GM21528 (cell line): ENCODE measurements around the gene TBC1D21.

Source experiments
- ATAC-seq: cut with Tn5 transposase; IDR thresholded peaks from one replicate; pipeline ENCODE4 v1.9.1; 2021; ENCODE audit warnings: mild to moderate bottlenecking, moderate library complexity; ENCODE audit not compliant: unreplicated experiment, low FRiP score

TBC1D21 gene

DNA sequence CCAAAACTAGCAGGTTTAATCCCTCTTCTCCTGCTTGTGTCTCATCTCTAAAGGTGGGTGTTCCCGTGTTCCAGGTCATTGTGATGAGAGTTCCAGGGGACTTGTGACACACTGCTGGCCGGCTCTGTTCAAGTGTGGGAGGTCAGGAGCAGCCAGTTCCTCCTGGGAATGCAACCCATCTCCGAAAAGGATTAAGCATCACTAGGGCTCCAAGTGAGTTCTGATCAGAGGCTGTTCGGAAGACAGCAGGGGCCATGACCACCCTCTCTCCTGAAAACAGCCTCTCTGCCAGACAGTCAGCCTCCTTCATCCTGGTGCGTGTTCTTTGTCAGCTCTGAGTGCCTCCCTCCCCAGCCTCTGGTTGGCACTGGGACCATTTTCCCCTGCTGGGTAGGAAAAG lies at the start of gene TBC1D21:
Gene TBC1D21, plus strand, starts transcription at position 109 of the 400 bp plus-strand sequence. Its CDS starts 146 bp downstream, at position 255.
- no peak for ATAC-seq

- ATAC-seq: no peak
These were observed 46.6 kb upstream of the TBC1D21 start for GRCh38 chr15:73826711-73827251.

DNA sequence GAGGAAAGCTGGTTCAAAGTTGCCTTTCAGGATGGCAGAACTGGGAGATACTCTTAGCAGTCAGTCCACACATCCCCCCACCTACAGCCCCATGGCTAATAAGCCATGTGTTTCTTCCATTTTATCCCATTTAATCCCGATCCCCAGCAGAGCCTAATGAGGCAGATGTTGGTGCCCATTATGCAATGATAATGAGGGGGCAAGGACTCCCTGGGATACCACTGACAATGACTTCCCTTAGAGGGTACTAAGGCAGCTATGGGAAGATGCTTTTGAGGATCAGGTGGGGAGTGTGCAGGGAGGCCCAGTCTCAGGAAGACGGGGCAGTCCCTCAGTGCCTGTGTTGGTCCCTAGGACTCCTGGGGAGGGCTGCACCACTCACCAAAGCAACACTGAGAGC lies 43.8 kb upstream of the TBC1D21 start:
- no peak for ATAC-seq

DNA sequence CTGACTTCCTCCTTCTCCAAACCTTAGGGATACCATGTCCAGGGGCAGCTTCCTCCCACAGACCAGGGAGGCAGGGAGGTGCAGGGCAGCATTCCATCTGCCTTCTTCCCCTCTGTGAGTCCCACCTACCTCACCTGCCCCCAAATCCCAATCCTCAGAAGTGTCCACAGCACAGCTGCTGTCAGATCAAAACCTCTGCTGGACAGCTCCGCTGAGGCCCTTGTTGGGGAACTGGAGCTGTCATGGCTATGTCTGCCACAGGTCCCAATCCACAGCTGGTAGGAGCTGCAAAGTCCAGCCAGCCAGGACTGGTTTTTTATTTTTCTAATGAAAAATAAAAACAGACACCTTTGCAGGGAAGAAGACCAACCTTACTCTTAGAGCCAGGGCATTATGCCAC lies 40.7 kb upstream of the TBC1D21 start:
- no peak for ATAC-seq

DNA sequence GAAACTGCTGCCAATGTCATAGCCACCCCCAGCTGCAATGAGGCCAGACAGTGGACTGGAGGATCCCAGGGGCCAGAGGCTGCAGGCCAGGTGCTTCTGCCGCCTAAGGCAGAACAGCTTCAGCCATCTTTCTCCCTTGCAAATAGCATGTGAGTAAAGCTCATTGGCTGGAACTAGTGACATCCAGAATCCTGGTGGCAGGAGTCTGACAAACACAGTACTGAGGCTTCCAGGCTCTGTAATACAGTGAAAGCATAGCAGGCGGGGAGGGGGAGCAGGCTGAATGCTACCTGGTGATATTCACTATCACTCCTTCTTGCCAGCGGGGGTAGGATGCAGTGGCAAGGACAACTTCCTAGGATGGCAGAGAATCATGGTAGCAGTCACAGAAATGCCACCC lies 36.5 kb upstream of the TBC1D21 start:
- no peak for ATAC-seq

- no peak for ATAC-seq
These were observed 34.4 kb upstream of the TBC1D21 start for GRCh38 chr15:73838831-73839426.

GRCh38 chr15:73839699-73840377 lies 33.5 kb upstream of the TBC1D21 start:
- ATAC-seq: no peak

DNA sequence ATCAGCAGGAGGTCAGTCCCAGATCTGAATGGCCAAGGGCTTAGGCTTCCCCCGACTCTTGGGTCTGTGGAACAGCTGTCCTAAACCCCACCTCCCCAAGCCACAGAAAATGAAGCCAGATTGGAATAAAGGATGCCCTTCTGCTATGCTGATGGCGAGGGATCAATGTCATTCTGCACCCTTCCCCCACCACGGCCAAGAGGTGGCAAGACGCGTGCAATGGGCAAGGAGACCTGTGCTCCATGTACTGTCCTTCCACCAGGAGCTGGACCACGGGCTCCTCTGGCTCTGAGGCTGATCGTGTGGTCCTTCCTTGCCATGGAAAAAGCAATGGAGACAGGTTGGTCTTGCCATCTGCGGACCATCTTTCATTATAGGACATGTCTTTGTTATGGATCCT lies 32.6 kb upstream of the TBC1D21 start:
- no peak for ATAC-seq

DNA sequence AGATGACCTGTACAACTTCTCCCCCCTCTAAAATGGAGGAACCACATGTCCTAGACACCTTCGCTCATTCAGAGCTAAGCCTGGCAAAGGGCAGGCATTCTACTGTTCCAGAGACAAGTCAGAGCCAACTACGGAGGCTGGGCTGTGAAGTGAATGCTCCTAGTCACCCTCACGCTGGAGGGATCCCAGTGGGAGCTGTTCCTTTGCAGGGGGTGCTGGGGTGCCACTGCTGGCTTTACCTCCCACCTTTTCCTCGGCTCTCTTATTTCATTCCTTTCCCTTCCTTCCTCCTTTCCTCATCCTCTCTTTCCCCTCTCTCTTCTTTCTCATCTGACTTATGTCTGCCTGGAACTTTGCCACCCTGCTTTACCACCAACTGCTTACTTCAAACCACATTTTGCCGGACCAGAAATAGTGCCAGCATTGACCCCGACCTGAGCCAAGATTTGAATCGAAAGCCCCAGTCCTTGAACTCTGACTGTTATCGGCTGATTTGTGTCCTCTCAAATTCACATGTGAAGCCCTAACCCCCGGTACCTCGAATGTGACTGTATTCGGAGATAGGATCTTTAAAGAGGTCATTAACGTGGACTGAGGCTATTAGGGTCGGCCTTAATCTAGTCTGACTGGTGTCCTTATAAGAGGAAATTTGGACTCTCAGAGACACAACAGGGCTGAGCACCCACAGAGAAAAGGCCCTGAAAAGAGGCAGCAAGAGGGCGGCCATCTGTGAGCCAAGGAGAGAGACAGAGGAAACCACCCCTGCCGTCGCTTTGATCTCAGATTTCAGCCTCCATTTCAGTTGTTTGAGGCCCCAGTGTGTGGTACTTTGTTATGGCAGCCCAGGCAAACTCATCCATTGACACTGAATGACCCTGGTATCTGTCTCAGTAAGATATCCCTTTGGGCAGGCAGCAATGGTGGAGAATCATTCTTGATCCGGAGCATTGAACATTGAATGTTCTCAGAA lies 31.3 kb upstream of the TBC1D21 start:
- ATAC-seq: no peak

- no peak for ATAC-seq
These were observed 29.6 kb upstream of the TBC1D21 start for GRCh38 chr15:73843787-73844186.

DNA sequence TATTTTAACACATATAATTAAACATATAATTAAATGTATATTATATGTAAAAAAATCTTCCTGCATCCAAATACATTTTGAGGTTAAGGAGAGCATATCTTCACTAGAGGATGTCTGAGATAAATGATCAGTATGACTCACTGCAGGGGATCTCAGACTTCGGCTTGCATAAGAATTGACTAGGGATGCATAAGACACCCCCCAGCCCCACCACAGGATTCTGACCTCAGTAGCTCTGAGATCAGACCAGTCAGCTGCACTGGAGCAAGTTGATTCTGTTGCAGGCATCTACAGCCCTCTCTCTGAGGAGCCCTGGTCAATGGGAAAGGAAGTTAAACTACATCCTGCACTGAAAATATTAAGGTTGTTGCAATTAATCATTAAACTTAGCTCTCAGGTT lies 29.0 kb upstream of the TBC1D21 start:
- ATAC-seq: no peak

DNA sequence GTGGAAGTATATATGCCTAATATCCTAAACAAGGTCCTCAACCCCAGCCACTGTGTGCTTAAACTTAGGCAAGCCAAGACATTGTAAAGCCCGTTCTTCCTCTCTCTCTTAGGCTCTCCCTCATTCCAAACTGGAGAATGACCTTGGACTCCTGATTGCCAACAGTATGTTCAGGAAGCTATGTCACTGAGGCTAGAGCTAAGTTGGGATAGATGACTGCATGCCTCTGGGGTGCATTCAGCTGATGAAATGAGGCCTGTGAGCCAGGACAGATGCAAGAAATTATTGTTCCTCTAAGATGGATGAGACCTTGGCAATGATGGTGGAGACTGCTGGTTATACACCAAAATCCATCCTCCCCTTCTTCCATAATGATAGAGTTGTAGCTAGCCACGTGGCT lies 27.9 kb upstream of the TBC1D21 start:
- ATAC-seq: no peak

- no peak for ATAC-seq
These were observed 27.5 kb upstream of the TBC1D21 start for GRCh38 chr15:73845907-73846306.

- no peak for ATAC-seq
These were observed 23.7 kb upstream of the TBC1D21 start for GRCh38 chr15:73849641-73850040.

DNA sequence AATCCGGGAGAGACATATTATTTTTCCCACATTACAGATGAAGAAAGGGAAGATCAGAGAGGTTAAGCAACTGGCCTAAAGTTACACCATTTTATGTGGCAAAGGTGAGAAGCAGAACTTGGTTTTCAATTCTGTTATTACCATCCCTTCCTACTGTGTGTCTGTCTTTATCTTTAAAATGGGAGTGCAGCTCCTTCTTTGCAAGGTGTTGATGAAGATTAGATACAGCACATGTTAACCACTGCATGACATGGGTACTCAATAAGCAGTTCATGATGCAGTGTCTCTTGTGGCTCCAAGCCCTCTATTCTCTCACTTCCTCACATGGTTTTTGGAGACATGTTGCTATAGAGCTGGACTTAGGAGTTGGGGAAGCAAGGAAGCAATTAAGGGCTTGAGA lies 23.1 kb upstream of the TBC1D21 start:
- ATAC-seq: no peak

DNA sequence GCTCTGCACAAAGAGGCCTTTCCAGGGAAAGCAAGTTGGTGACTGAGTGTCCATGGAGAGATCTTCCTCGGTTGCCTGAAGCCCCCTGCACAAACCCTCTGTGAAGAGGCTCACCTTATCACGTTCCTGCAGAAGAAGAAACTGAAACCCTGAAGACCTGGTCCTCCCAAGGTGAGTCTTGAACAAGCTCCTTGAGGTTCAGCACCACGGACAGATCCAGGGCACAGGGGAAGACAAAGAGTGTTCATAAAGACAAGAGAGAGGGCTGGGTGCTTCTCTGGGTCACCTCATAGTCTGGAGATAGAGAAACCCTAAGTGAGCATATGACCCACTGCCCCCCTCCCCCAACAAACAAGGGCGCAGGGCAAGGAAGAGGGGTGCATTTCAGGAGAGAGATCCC lies 21.7 kb upstream of the TBC1D21 start:
- ATAC-seq: no peak

DNA sequence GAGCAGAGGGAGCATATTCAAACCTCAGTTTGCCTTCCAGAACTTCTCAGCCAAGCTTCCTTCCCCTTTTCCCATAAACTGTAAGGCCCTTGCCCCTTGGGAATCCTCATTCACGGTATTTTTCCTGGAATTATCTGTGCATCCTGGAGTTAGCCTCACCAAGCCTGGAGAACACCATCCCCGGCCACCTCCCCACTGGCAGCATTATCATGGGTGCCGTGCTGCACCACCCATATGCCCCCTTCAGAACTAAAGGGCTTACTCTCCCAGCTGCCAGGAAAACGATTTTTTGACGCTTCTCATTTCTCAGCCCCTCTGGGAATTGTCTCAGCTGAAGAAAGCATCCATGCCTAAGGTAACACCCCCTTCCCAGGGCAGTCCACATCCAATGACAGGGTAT lies 20.9 kb upstream of the TBC1D21 start:
- no peak for ATAC-seq

DNA sequence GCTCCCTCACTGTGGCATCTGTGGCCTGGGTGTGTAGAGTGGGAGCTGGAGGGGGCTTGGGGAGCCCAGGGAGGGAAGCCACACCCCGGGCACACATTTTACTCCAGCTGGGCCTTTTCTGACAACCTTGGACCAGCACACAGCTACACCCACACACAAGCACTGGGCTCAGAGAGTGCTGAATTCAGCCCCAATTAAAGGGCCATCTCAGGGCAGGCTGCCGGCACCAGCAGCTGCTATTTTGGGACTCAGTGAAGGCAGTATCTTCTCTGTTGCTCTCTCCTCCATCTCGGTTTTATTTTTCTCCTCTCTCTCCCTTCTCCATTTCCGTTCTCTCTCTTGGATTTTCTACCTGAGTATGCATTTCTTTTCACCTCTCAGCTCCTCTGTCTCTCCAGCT lies 19.1 kb upstream of the TBC1D21 start:
- no peak for ATAC-seq

DNA sequence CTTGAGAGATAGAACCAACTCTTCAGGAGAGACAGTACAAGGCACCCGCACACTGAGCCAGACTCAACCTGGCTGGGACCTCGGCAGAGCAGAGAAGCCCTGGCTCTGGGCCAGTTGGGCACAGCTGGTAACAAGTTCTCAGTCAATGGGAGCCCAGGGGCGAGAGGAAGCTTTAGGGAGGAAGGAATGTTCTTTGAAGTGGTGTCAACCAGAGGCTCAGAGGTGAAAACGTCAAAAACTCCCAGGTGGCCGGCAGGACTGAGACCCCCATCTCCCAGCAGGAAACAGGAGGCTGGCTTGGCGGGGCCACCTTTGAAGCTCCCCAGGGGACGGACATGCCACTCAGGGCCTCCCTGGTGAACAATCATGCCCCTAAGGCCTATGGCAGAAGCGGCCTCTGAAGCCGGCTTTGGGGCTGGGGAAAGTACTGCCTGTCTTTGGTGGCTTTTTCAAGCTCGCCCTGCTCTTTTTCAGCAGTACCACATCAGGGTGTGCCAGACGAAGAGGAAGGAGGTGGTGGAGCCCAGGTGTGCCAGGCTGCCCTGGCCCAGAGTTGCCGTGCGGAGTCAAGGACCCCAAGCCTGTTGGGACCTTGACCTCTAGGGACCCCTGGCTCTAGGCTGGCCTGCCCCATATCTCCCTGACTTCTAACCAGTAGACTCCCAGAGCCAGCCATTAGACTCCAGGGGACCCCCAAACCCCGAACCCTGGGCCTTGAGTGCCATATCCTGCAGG lies 16.7 kb upstream of the TBC1D21 start:
- ATAC-seq: no peak

GRCh38 chr15:73857193-73857920 lies 16.0 kb upstream of the TBC1D21 start:
- no peak for ATAC-seq
